Psoas muscle (tissue), 8 donors: ENCODE measurements around the gene PSMG2. TPM values are rescaled to one million over a fixed set of nuclear protein-coding genes. Genes with fewer than 3 reads are reported as not detected.
"Not testable (repeated sequence)": the region's sequence is repeated elsewhere in the genome, so short reads cannot be mapped to it uniquely, and the experiment has no call there.

Experiments
- ATAC-seq, 4 donors: fragments of 200-7000 bp; cut with Tn5 transposase; one replicate each; pipeline ENCODE4 v1.9.1; 2020; ENCODE audit warnings: moderate library complexity in 3 of 4, mild to moderate bottlenecking in 2 of 4
- DNase-seq, 2 donors: peaks; one replicate each; pipeline ENCODE4 v3.0.0-alpha.2; 2020
- H3K27ac ChIP-seq: fragments of 200-600 bp; one replicate; pipeline ENCODE4 v1.8.0; 2022
- H3K27me3 ChIP-seq, 3 donors: fragments of 200-600 bp in 1 of 3; one replicate each; pipeline versions ENCODE4 v1.6.1 to v1.8.0; 2013 to 2022; ENCODE audit warnings: low read length in 2 of 3, mild to moderate bottlenecking in 2 of 3, moderate library complexity in 1 of 3; ENCODE audit not compliant: insufficient read depth in 3 of 3
- H3K36me3 ChIP-seq, 2 donors: fragments of 200-600 bp in 1 of 2; one replicate each; pipeline versions ENCODE4 v1.6.1 to v1.8.0; 2013 to 2022; ENCODE audit warnings: low read depth in 1 of 2, mild to moderate bottlenecking in 1 of 2, moderate library complexity in 1 of 2; ENCODE audit not compliant: insufficient read depth in 1 of 2
- H3K4me1 ChIP-seq: fragments of 200-600 bp; one replicate; pipeline ENCODE4 v1.8.0; 2022
- H3K4me3 ChIP-seq: fragments of 200-600 bp; one replicate; pipeline ENCODE4 v1.8.0; 2022; ENCODE audit warnings: mild to moderate bottlenecking
- H3K9me3 ChIP-seq: fragments of 200-600 bp; one replicate; pipeline ENCODE4 v1.8.0; 2022
- CTCF ChIP-seq: fragments of 200-600 bp; IDR thresholded peaks from one replicate; pipeline ENCODE4 v1.8.0; 2022; ENCODE audit warnings: antibody characterized with exemption
- WGBS, 3 donors: extraction: QIAGEN DNeasy Blood & Tissue Kit; methylation state at CpG; one replicate each; pipeline versions ENCODE4 v1.1.6 to v1.1.7; 2013; 5-methylcytosine and 5-hydroxymethylcytosine counted together
- intact Hi-C, 2 donors: fragments of 100-400 bp; cut with DNase I; formaldehyde crosslinking; loops; one replicate each; pipeline versions ENCODE4 v1.11.0 to v1.14.2; 2022
- polyA plus RNA-seq, 3 donors: library from polyadenylated mRNA; stranded (reverse); fragments of 200-250 nt; gene quantifications; one replicate each; pipeline ENCODE4 v1.2.3, GENCODE V29; 2013
- total RNA-seq, 4 donors: library from RNA; stranded (reverse); fragmentation: NEBNext Ultra II Directional in 2 of 4; extraction: Animal tissue kit (Norgen Biotek cat#: 25700) in 2 of 4; gene quantifications; one replicate each; pipeline versions ENCODE4 v1.2.1 to v1.2.4, GENCODE V29; 2021 to 2023
- donor health status: healthy with polysubstance abuse.
- donor health status: DM: no; HTN: no; CAD: no; lungs with moderate emphysema.
- donor health status: Bipolar disorder and iron deficiency.
- donor health status: healthy.
- donor health status: DM: yes; HTN: yes; CAD: no.
- donor health status: DM: no; HTN: no; CAD: no.
- donor health status: DM: no; HTN: no; CAD: no.
- donor health status: DM: yes; HTN: yes; CAD: no.

The PSMG2 gene
- total and polyA plus RNA-seq, 7 donors: 32.9 to 67.7 (median 53.8) TPM

- no peaks in the 10 kb centered on the region for H3K4me1 ChIP-seq
- no peak for TF ChIP-seq CTCF
- H3K27me3 ChIP-seq: no peaks in the 10 kb centered on the region
- ATAC-seq (no peak), DNase-seq (no peak)
- intact Hi-C loops: no loop called here
- no peaks in the 10 kb centered on the region for H3K9me3 ChIP-seq
- H3K36me3 ChIP-seq: no peaks in the 10 kb centered on the region
- no peak overlapping the region for H3K27ac ChIP-seq
- 62 to 67% (median 63%) methylated on average over 4 of the region's 4 CpGs for WGBS, 3 donors
- no peak overlapping the region for H3K4me3 ChIP-seq
Observed at GRCh38 chr18:12751891-12752290, 49.0 kb downstream of the PSMG2 start.

- DNase-seq (no peak), ATAC-seq (no peak)
- H3K9me3 ChIP-seq: no peaks in the 10 kb centered on the region
- no peaks in the 10 kb centered on the region for H3K4me1 ChIP-seq
- no peak overlapping the region for H3K27ac ChIP-seq
- no peak overlapping the region for H3K4me3 ChIP-seq
- WGBS, 3 donors: 90 to 91% (median 90%) methylated on average over 6 of the region's 6 CpGs
- intact Hi-C loops: no loop called here
- TF ChIP-seq CTCF: no peak
- no peaks in the 10 kb centered on the region for H3K27me3 ChIP-seq
- no peaks in the 10 kb centered on the region for H3K36me3 ChIP-seq
Observed at GRCh38 chr18:12754511-12754910, 51.7 kb downstream of the PSMG2 start.

GRCh38 chr18:12755606-12756005, 52.8 kb downstream of the PSMG2 start:
- intact Hi-C loops, H3K9me3 ChIP-seq, ATAC-seq, H3K4me3 ChIP-seq, H3K36me3 ChIP-seq, H3K27me3 ChIP-seq, H3K27ac ChIP-seq, H3K4me1 ChIP-seq, DNase-seq: not testable (repeated sequence)
- 94 to 98% (median 96%) methylated on average over 6 of the region's 6 CpGs for WGBS, 3 donors

- H3K9me3 ChIP-seq, ATAC-seq, H3K27me3 ChIP-seq, H3K27ac ChIP-seq, H3K4me3 ChIP-seq, H3K4me1 ChIP-seq, H3K36me3 ChIP-seq, intact Hi-C loops, DNase-seq: not testable (repeated sequence)
- WGBS, 3 donors: 82 to 86% (median 83%) methylated on average over 14 of the region's 14 CpGs
Observed at GRCh38 chr18:12756619-12757239, 53.9 kb downstream of the PSMG2 start.

GRCh38 chr18:12758566-12758965, 55.7 kb downstream of the PSMG2 start:
- not testable (repeated sequence) for ATAC-seq

GRCh38 chr18:12765126-12765525, 62.3 kb downstream of the PSMG2 start:
- Histone ChIP-seq H3K27ac (no peak overlapping the region), H3K9me3 (no peaks in the 10 kb centered on the region), H3K4me1 (no peaks in the 10 kb centered on the region), H3K4me3 (no peak overlapping the region), H3K27me3 (no peaks in the 10 kb centered on the region), H3K36me3 (no peaks in the 10 kb centered on the region)
- intact Hi-C loops: no loop called here
- ATAC-seq (no peak), DNase-seq (no peak)
- WGBS, 3 donors: 78 to 93% (median 84%) methylated on average over 8 of the region's 8 CpGs
- no peak for TF ChIP-seq CTCF

More at GRCh38 chr18:12758566-12758965, 55.7 kb downstream of the PSMG2 start:
- intact Hi-C loops, H3K27me3 ChIP-seq, H3K9me3 ChIP-seq, H3K36me3 ChIP-seq, DNase-seq, H3K27ac ChIP-seq, H3K4me1 ChIP-seq, H3K4me3 ChIP-seq: not testable (repeated sequence)
- WGBS, 3 donors: 76 to 84% (median 79%) methylated on average over 3 of the region's 3 CpGs
